ENCODE results near the gene GRK3.

GRCh38 chr22:25766418-25766817, 201.9 kb downstream of the GRK3 start:
- TF ChIP-seq, protein P1, sequence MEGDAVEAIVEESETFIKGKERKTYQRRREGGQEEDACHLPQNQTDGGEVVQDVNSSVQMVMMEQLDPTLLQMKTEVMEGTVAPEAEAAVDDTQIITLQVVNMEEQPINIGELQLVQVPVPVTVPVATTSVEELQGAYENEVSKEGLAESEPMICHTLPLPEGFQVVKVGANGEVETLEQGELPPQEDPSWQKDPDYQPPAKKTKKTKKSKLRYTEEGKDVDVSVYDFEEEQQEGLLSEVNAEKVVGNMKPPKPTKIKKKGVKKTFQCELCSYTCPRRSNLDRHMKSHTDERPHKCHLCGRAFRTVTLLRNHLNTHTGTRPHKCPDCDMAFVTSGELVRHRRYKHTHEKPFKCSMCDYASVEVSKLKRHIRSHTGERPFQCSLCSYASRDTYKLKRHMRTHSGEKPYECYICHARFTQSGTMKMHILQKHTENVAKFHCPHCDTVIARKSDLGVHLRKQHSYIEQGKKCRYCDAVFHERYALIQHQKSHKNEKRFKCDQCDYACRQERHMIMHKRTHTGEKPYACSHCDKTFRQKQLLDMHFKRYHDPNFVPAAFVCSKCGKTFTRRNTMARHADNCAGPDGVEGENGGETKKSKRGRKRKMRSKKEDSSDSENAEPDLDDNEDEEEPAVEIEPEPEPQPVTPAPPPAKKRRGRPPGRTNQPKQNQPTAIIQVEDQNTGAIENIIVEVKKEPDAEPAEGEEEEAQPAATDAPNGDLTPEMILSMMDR (IDR thresholded peaks at IDR 0.05), result no peak
- TF ChIP-seq POLR2A (IDR thresholded peaks at IDR 0.05), result no peak

All from Peyer's patch (tissue), 4 donors.